Stimulated activated CD8-positive, alpha-beta memory T cell treated with anti-CD3 and anti-CD28 coated beads, Interleukin-15, amount 100 ng/mL, for 4 hours (primary cell): Measurements from ENCODE around the gene ARHGAP10.
"Not testable (repeated sequence)": the region's sequence is repeated elsewhere in the genome, so short reads cannot be mapped to it uniquely, and the experiment has no call there.

Experiments
- DNase-seq, 2 donors: peaks; one replicate each; pipeline ENCODE4 v3.0.0-alpha.2; 2020; ENCODE audit warnings: low read depth in 2 of 2

Gene ARHGAP10

DNA sequence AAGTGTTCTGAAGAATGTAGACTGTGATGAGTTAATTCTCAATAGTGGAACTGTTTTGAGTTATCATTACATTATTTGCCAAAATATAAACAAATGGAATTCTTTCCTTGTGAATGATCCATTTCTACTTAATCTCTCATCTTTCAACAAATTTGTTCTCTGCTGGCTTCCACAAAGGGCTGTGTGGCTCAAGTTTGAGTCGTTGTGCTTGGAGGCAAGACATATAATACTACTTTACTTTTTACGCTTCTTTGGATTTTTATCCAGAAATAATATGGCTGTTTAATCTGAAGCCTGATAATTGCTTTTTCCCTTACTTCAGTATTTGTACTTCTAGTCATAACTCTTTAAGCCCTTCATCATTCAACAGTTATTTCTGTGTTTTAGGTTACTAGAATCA, 169.5 kb downstream of the ARHGAP10 start:
- no peak for DNase-seq

DNA sequence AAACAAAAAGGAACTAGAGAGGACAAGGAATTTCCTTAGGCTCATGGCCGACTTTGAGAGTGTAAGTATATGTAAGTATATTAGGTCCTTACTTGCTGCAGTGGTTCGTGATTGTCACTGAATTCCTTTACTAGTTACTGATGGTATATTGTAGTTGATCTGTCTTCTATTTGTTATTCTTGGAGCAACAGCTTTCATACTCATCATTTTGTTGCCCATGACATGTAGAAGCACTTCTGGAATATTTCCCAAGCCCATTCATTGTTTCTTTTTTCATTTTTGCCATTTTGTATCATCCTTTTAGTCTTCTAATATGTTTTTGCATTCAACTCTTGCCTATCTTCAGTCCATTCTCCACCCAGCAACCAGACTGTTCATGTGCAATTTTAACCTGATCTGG, 170.0 kb downstream of the ARHGAP10 start:
- DNase-seq, result no peak

DNA sequence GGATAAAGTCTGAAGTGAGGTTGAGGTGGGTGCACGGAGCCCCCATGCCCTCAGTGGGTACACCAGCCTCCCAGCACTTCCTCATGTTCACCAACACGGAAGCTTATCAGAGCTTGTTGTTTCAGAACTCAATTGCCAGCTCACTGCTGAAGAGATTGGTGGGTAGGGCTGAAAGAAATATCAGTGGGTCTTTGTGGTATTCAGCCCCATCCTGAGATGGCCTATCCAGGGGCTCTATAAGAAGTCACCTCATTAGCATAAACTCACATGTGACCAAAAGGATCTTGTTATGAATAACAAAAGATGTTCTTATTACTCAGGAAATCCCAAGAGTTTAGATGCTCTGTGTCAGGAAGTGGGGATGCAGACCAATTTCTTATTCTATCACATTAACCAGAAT, 177.3 kb downstream of the ARHGAP10 start:
- no peak for DNase-seq

DNA sequence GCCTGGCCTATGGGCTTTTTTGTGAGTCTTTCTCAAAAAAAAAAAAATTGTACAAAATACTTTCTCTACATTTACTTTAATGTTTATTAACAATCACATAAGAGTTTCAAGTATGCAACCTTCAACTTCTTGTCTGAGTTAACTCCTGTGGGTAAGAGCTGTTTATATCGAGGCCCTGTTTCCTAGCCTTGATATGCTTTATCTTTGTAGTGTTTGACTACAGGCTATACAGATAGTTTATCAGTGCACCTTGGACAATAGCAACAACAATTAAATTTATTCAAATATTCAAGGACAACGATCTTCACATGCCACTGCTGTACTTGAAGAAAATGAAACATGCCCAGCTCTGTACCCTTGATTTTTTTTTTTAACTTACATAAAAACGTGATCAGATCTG, 178.4 kb downstream of the ARHGAP10 start:
- DNase-seq, result no peak

DNA sequence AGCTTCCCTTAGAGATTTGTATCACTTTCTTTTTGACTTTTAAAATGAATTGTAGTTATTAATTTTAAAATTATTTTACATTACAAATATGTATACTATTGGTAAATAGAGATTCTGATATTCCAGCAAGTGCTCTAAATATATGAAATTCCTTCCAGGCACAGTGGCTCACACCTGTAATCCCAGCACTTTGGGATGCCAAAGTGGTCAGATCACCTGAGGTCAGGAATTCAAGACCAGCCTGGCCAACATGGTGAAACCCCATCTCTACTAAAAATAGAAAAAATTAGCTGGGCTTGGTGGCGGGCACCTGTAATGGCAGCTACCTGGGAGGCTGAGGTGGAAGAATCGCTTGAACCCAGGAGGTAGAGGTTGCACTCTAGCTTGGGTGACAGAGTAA, 180.2 kb downstream of the ARHGAP10 start:
- DNase-seq, result not testable (repeated sequence)

DNA sequence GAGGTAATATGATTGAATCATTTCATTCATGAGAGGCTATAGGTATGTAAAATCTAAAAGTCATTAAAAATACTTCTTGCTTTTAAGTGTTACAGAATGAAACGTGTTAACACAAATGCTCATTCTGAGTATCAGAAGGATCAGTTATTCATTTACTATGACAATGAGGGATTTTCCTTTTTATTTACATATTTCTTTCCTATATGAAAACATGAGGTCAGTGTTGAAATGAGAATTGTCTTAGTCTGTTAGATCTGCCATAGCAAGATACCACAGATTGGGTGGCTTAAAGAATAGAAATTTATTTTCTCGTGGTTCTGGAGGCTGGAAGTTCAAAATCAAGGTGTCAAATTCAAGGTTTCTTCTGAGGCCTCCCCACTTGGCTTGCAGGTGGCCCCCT, 181.2 kb downstream of the ARHGAP10 start:
- DNase-seq, result no peak

DNA sequence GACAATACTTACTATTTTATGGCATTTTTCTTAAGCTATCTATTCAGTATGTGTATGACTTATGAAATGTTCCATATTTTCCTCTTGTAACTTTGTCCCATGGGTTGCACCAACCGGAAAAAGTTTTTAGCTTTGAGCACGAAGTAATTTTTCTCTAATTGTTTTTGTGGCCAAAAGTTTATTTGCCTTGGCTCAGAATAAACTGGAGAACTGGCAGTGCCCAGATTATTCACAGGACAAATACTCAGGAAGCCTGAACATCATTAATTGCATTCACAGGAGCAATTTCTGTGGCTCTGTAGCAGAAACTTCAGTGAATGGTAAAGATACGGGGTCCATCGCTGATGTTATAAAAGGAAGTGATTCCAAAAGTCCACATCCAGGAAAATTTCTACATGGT, 184.5 kb downstream of the ARHGAP10 start:
- DNase-seq, result no peak

DNA sequence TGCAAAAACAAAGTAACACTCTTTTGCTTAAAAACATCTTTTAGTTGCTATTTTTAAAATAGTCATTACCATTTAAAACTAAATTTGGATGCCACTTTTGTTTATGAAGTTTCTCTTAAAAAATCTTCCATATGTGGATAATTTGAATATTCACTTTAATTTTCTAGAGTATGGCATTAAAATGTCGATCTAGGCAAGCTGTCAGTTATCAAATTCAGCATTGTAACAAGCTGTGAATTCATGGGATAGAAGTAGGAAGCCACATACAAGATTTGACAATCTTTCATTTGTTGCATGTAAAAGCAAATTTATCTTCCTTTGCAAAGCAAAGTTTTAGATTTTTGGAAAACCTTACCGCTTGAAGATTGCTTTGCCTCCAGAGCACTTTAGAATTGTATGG, 191.5 kb downstream of the ARHGAP10 start:
- DNase-seq, result no peak

DNA sequence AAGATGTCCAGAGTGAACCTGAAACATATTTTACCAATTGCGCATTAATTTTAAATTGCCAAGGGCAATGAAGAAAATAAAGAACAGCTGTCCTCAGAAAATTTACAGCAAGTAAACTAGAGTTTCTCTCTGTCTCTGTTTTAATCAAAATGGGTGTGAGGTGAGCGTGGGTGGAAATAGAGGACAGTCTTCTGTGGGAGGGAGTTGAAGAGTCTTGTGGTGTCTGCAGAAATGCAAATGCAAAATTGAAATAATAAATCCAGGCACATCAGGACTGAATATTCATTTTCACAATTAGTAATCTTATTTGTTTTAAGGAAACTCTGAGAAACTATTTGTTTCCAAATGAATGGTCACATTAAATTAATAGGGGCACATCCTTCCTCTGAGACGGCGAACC, 192.0 kb downstream of the ARHGAP10 start:
- DNase-seq, result no peak

DNA sequence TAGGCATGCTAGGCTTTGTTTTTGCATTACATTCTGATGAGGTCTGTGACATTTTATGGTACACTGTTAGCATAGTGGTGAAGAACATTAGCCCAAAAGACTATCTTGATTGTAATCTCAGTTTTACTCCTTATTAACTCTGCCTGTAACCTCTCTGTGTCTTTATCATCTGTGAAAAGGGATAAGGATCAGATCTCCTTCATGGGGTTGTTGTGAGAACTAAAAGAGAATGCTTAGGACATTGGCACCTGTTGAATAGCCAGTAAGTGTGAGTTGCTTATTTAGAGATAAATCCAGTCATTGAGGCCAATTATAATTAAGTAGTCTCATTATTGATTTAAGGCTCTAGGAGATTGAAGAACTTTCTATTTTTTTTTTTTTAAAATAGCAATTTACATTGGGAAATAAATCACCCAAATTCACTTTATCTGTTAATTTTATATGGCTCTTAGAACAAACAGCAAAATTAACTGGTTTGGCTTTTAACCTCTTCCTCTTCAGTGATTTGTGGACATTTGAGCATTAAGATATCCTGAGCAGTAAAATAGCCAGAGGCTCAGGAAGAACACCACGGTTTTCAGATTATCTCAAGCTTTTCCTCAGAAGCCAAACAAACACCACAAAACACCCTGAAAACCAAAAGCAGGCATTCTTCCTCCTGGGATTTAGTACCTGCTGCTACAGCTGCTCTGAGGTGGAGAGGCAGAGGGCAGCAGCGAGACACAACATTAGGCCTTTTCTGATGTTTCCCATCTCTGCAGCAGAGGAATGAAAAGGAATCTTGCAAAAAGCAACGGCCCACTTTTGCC, 192.9 kb downstream of the ARHGAP10 start:
- no peak for DNase-seq

DNA sequence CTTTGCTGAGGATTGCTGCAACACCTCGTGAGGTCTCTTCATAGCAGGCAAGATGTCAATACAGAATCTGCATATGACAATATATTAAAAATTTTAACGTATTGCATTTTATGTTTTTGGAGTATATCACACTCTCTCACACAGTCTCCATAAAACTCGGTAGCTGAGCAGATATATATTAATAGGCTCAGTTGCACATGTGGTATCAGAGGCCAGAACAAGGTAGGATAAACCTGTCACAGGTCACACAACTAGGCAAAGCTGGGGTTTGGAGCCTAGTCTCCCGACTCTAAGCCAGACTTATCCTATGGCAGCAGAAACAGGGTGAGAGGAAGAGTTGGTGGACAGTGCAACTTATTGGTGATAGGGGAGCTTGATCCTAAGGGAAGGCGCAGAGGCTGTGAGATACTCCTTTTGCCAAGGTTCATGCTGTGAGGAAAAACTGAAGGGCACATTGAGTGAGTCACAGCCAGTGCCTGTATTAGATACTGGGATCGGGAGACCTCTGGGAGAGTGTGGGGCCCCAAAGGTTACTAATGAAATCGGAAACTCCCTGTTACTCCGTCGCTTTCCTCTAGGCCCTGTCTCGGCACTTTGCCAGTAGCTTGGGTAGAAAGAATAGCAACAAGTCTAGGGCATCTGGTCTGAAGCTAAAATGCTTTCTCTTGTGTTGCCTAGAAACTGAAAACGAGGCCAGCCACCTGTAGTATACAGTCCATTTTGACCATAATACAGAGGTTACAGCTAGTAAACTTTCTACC, 195.7 kb downstream of the ARHGAP10 start:
- no peak for DNase-seq

DNA sequence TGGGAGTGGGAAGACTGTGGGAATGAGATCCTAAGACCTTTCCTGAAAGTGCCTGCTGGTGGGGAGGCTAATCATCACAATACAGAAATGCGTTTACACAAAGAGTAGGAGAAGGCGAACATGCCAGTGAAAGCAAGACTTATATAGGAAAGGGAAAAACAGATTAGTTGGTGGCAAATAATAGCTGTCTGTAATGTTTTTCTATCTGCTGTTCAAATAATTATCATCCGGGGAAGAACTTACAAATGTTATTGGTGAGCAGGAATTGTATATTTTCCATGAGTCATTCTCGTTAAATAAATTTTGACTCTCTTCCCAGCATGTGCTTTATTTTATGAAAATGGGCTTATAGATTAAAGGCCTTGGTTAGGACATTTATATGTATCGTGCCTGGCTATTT, 196.5 kb downstream of the ARHGAP10 start:
- DNase-seq, result no peak

DNA sequence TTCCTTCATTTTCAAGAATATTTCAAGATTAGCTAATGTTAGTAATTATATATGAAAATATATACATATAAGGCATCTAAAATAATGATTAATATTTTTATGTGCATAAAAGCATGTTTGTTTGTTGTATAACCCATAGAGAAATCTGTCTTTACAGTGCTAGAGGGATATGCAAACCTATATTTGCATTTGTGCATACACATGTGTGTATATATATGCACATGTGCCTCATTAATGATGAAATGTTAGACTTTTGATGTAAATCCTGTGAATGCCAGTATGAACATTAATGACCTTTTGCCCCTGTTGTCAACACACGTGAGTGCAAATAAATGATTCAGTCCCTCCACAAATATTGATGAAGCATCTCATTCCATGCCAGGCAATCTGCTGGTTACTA, 197.9 kb downstream of the ARHGAP10 start:
- DNase-seq, result no peak

DNA sequence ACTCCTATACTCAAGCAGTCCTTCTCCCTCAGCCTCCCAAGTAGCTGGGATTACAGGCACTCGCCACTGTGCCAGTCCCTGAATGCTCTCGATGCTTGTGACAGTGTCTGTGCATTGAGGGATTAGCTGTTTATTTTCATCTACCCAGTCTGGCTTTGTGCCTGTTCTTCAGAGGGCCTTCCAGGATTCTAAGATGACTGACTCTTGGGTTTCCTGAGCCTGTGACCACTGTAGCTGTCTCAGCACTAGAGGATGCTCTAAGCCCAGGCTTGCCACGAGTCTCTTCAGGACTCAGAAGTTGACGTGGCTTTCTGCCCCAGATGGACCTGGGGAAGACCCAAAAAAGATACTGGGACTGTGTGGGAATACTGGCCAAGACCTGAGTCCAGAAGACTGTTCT, 201.4 kb downstream of the ARHGAP10 start:
- no peak for DNase-seq

DNA sequence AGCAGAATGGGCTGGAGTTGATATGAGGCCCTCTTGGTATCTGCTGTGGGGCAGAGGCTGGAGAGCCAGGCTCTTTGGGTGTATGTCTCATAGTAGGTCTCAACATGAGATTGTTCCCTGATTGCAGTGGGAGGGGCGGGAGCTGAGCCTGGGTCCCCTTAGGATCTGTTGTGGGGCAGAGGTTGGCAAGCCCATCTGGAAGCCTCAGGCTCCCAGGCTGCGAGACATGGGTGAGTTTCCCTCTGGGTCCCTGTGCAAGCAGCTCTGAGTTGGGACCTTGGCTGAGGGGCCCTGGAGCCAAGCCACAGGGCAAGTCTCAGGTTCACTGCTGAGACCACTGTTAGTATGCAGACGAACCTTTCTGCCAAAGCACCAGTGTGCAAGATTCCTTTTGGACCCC, 201.9 kb downstream of the ARHGAP10 start:
- no peak for DNase-seq

DNA sequence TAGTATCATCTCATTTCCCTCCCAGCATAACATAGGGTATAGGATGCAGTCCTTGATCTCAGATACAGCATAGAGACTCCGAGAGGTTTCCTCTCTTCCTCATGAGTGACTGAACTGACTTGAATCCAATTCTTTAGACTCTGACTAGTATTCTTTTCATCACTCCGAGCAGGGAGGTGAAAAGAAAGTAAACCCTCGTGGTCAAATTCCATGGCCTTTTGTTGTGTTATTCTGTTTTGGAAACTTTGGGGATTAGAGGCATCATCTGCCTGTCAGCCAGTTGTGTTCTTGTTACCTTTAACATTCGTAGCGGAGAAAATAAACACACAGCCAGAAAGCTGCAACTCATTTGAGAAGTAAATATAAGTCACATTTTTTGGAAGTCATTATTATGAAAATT, 206.6 kb downstream of the ARHGAP10 start:
- no peak for DNase-seq

DNA sequence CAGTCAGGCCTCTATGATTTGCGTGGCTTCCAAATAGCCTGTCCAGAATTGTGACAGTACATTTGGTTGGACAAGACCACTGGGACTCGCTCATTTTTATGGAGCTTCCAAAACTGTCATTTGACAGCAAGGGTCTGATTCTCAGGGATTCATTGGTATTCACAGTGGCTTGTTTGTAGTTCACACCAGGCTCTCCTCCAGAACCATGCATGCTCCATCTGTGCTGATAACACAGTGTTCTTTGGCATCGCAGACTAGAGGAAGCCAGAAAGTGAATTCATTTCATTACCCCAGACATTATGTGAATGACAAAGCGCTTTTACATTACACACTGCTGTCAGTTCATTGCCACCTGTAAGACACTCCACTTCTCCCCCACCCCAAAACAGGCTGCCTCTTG, 208.3 kb downstream of the ARHGAP10 start:
- no peak for DNase-seq

DNA sequence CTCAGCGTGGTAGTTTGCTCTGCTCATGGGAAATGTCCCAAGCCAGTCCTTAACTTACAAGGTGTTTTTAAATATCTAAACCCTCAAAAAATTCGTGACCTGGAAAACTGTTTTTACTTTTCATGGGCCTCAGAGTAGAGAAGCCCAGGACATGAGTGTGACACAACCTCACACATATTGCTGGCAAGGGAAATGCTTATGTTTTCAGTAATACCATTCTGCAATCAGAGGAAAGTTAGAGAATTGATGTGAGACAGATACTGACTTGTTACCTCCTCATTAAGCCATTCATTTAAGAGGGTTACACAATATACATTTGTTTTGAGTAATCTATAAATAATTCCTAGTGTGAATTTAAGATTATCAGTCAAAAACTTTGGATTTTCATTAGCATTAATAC, 209.5 kb downstream of the ARHGAP10 start:
- DNase-seq, result no peak

DNA sequence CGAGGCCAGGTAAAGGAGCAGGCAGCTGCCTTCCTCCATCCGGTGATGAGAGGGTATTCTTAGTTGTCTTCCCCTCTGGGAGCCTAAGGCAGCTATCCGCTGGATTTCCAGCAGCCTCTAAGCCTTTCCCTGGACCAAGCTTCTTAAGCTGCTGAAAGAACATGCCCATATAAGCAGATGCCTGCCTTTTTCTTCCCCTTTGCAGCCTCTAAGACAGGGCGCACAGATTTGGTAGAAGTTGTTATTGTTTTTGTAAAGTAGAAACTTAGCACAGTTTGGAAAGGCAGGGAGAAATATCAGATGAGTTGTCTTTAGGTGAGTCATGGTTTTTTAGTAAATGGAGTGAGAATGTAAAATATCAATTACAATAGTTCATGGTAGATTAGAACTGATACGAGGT, 210.8 kb downstream of the ARHGAP10 start:
- no peak for DNase-seq

DNA sequence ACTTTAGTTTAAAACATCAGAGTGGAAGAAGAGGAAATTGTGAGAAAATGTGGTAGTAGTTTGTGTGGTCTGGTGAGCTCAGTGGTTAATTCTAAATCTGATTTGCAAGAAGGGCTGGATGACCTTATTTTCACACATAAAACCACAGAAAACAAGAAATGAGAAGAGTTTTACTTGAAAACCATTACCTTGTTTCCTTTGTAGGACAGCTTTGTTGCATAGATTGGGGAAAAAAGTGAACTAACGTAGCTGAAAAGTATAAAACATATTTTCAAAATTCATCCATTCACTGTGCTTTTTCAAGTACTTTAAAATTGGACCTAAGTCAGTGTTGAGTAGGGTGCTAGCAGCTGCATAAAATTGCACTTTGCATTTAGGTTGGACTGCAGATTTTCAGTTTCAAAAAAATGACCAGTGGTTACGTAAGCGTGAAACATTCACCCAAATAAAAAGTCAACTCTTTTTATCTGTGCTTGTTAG, 211.3 kb downstream of the ARHGAP10 start:
- DNase-seq, result no peak

DNA sequence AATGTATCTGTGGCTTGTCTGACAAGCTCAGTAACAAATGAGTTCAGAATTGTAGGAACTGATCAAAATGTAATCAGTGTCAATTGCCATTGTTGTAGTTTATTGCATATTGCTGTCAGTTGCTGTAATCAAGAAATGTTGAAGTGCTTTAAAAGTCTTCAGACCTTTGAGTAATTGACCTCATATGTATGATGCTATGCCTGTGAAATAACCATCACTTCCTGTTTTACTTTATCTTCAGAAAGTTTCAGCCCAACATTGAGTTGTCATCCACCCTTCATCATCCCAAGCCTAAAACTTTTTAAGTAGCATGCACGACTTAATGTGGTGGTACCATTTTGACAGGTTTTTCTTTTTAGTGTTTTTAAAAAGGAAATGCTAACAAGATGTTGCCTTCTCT, 212.4 kb downstream of the ARHGAP10 start:
- no peak for DNase-seq

DNA sequence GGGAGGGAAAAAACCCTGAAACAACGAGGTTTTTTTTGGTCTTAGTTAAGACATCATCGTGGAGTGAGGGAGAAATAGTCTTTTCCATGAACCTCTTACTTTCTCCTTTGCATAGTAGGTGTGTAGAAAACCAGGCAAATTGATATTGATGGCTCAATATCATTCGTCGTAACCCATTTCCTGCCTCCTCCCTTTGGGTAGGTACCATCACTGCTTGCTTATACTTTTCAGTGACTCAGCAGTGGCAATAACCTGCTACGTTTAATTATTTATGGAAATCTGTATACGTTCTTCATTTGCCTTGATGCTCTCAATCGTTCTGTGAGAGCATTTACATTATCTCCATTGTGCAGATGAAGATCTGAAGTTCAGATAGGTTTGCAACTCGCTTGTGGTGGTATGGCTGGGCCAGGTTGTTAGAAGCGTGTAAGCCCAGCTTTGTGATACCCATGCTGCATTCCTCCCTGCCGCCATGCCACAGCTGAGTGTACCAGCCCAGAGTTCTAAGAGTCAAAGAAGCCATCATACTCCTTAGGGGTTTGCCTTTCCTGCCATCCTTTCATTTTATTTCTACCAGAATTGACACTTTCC, 212.9 kb downstream of the ARHGAP10 start:
- no peak for DNase-seq

DNA sequence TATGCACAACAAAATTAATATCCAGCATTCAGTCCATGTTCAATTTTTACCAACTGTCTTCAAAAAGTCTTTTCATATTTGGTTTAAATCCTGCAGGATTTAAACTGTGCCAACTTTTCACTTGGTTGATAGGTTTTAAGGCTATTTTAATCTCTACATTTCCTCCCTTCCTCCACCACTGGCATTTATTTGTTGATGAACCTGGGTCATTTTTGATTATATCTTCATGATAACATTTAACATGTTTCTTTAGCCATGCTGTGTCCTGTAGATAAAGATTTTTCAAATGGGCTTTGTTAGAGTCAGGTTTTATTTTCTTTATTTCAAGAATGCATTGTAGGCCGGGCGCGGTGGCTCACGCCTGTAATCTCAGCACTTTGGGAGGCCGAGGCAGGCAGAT, 216.4 kb downstream of the ARHGAP10 start:
- no peak for DNase-seq
